Trophoblast cell (in vitro differentiated cells and primary cell): ENCODE measurements around the gene JUND.

Source experiments
- DNase-seq, 2 donors: peaks; one replicate each; pipeline ENCODE4 v3.0.0-alpha.2; 2016
- H2AFZ ChIP-seq: 2 replicates; pipeline ENCODE4 v1.6.1; 2013; ENCODE audit warnings: low read length, moderate library complexity, mild to moderate bottlenecking; ENCODE audit not compliant: insufficient read depth, poor library complexity
- H2AK5ac ChIP-seq: 2 replicates; pipeline ENCODE4 v1.6.1; 2013; ENCODE audit warnings: mild to moderate bottlenecking, low read length
- H2BK120ac ChIP-seq: 2 replicates; pipeline ENCODE4 v1.6.1; 2013; ENCODE audit warnings: low read length, mild to moderate bottlenecking, moderate library complexity; ENCODE audit not compliant: insufficient read depth, poor library complexity
- H2BK12ac ChIP-seq: 2 replicates; pipeline ENCODE4 v1.6.1; 2013; ENCODE audit warnings: mild to moderate bottlenecking, low read length, moderate library complexity
- H2BK5ac ChIP-seq: 2 replicates; pipeline ENCODE4 v1.6.1; 2013; ENCODE audit warnings: low read length, low read depth, moderate library complexity, mild to moderate bottlenecking; ENCODE audit not compliant: poor library complexity
- H3K14ac ChIP-seq: 2 replicates; pipeline ENCODE4 v1.6.1; 2013; ENCODE audit warnings: mild to moderate bottlenecking, low read length
- H3K18ac ChIP-seq: 2 replicates; pipeline ENCODE4 v1.6.1; 2013; ENCODE audit warnings: mild to moderate bottlenecking, low read length
- H3K23ac ChIP-seq: 2 replicates; pipeline ENCODE4 v1.6.1; 2013; ENCODE audit warnings: low read length
- H3K27ac ChIP-seq: 2 replicates; pipeline ENCODE4 v1.5.1; 2013; ENCODE audit warnings: low read depth, mild to moderate bottlenecking, inconsistent platforms, low read length, moderate library complexity
- H3K27me3 ChIP-seq: 2 replicates; pipeline ENCODE4 v1.6.1; 2013; ENCODE audit warnings: inconsistent platforms, mild to moderate bottlenecking, low read length, moderate library complexity; ENCODE audit not compliant: insufficient read depth
- H3K36me3 ChIP-seq, 2 experiments: 1 replicate in 1 of 2; 2 replicates in 1 of 2; pipeline ENCODE4 v1.6.1; 2013; ENCODE audit warnings: low read length in 2 of 2, mild to moderate bottlenecking in 2 of 2, moderate library complexity in 1 of 2; ENCODE audit not compliant: insufficient read depth in 2 of 2, control insufficient read depth in 1 of 2
- H3K4ac ChIP-seq: 2 replicates; pipeline ENCODE4 v1.6.1; 2013; ENCODE audit warnings: low read depth, mild to moderate bottlenecking, low read length, moderate library complexity
- H3K4me1 ChIP-seq, 2 experiments: 1 replicate in 1 of 2; 2 replicates in 1 of 2; pipeline ENCODE4 v1.6.1; 2013; ENCODE audit warnings: low read length in 2 of 2, mild to moderate bottlenecking in 2 of 2, moderate library complexity in 1 of 2; ENCODE audit not compliant: insufficient read depth in 2 of 2, control insufficient read depth in 1 of 2
- H3K4me2 ChIP-seq: 2 replicates; pipeline ENCODE4 v1.6.1; 2013; ENCODE audit warnings: inconsistent platforms, mild to moderate bottlenecking, low read length, moderate library complexity
- H3K4me3 ChIP-seq: 2 replicates; pipeline ENCODE4 v1.5.1; 2013; ENCODE audit warnings: mild to moderate bottlenecking, low read depth, low read length, inconsistent platforms
- H3K79me1 ChIP-seq: one replicate; pipeline ENCODE4 v1.6.1; 2013; ENCODE audit warnings: low read length
- H3K79me2 ChIP-seq: 2 replicates; pipeline ENCODE4 v1.6.1; 2013; ENCODE audit warnings: low read length, mild to moderate bottlenecking; ENCODE audit not compliant: control insufficient read depth, insufficient read depth, poor library complexity
- H3K9ac ChIP-seq: 2 replicates; pipeline ENCODE4 v1.6.1; 2013; ENCODE audit warnings: mild to moderate bottlenecking, low read length
- H3K9me3 ChIP-seq: 2 replicates; pipeline ENCODE4 v1.6.1; 2013; ENCODE audit warnings: low read depth, mild to moderate bottlenecking, control low read depth, inconsistent platforms, low read length; ENCODE audit not compliant: insufficient read depth
- H4K12ac ChIP-seq: 2 replicates; pipeline ENCODE4 v1.6.1; 2013; ENCODE audit warnings: low read depth, mild to moderate bottlenecking, low read length, moderate library complexity
- H4K8ac ChIP-seq: 2 replicates; pipeline ENCODE4 v1.6.1; 2013; ENCODE audit warnings: low read depth, mild to moderate bottlenecking, low read length, moderate library complexity
- H4K91ac ChIP-seq: one replicate; pipeline ENCODE4 v1.6.1; 2013; ENCODE audit warnings: low read depth, mild to moderate bottlenecking, low read length, moderate library complexity
- WGBS: extraction: QIAGEN DNeasy Blood & Tissue Kit; methylation state at CpG from one replicate; pipeline ENCODE4 v1.1.7; 2013; ENCODE audit warnings: missing lambda C conversion rate; ENCODE audit not compliant: insufficient read length, insufficient coverage; ENCODE audit errors: extremely low coverage; 5-methylcytosine and 5-hydroxymethylcytosine counted together

The JUND gene

GRCh38 chr19:18263324-18264136 lies 17.9 kb downstream of the JUND start:
- no peak overlapping the region for H3K4me3 ChIP-seq
- no peak overlapping the region for H4K91ac ChIP-seq
- no peak overlapping the region for H3K27ac ChIP-seq
- DNase-seq, result no peak
- no peak overlapping the region for H4K12ac ChIP-seq
- H4K8ac ChIP-seq, result no peak overlapping the region
- no peak overlapping the region for H3K9ac ChIP-seq
- no peaks in the 10 kb centered on the region for H3K27me3 ChIP-seq
- H2BK5ac ChIP-seq, result no peak overlapping the region
- no peak overlapping the region for H3K23ac ChIP-seq
- H2AK5ac ChIP-seq, result no peak overlapping the region
- WGBS, result no CpG with 5 or more reads among the region's 16 CpGs
- peaks cover 7% of the 10 kb centered on the region for H3K9me3 ChIP-seq
- H2BK120ac ChIP-seq, result no peak overlapping the region
- H3K4ac ChIP-seq, result no peak overlapping the region
- H3K14ac ChIP-seq, result no peak overlapping the region
- H3K4me2 ChIP-seq, result no peak overlapping the region
- H2BK12ac ChIP-seq, result no peak overlapping the region
- H3K4me1 ChIP-seq, result no peaks in the 10 kb centered on the region
- H3K36me3 ChIP-seq, result peaks cover 32 to 34% of the 10 kb centered on the region in 2 experiments
- no peak overlapping the region for H2AFZ ChIP-seq
- H3K18ac ChIP-seq, result no peak overlapping the region
- no peaks in the 10 kb centered on the region for H3K79me1 ChIP-seq
- H3K79me2 ChIP-seq, result no peaks in the 10 kb centered on the region

- no peak overlapping the region for H2BK5ac ChIP-seq
- H3K9me3 ChIP-seq, result peaks cover 7% of the 10 kb centered on the region
- H3K23ac ChIP-seq, result no peak overlapping the region
- no peak overlapping the region for H3K4me2 ChIP-seq
- H4K8ac ChIP-seq, result no peak overlapping the region
- H3K4ac ChIP-seq, result no peak overlapping the region
- WGBS, result no CpG with 5 or more reads among the region's 10 CpGs
- H2AK5ac ChIP-seq, result no peak overlapping the region
- H3K27me3 ChIP-seq, result no peaks in the 10 kb centered on the region
- no peaks in the 10 kb centered on the region for H3K79me2 ChIP-seq
- H3K18ac ChIP-seq, result no peak overlapping the region
- DNase-seq, result no peak
- H3K79me1 ChIP-seq, result no peaks in the 10 kb centered on the region
- H2BK12ac ChIP-seq, result no peak overlapping the region
- H3K9ac ChIP-seq, result no peak overlapping the region
- H3K14ac ChIP-seq, result no peak overlapping the region
- H2AFZ ChIP-seq, result no peak overlapping the region
- no peaks in the 10 kb centered on the region for H3K4me1 ChIP-seq
- H4K12ac ChIP-seq, result no peak overlapping the region
- peaks cover 32 to 34% of the 10 kb centered on the region in 2 experiments for H3K36me3 ChIP-seq
- no peak overlapping the region for H2BK120ac ChIP-seq
- no peak overlapping the region for H3K27ac ChIP-seq
- no peak overlapping the region for H3K4me3 ChIP-seq
- H4K91ac ChIP-seq, result no peak overlapping the region
Observed at GRCh38 chr19:18262917-18263316, 18.5 kb downstream of the JUND start.

DNA sequence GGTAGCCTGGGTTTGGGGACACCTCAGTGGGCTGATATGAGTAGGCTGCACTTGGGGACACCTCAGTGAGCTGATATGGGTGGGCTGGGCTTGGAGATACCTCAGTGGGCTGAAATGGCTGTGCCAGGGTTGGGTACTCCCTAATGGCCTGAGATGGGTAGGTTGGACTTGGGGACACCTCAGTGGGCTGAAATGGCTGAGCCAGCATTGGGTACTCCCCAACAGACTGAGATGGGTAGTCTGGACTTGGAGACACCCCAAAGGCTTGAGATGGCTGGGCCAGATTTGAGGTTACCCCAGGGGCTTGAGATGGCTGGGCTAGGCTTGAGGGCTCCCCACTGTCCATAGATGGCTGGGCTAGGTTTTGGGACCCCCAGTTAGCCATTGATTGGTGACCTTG lies 19.3 kb downstream of the JUND start:
- H3K4me2 ChIP-seq, result no peak overlapping the region
- no peak overlapping the region for H4K12ac ChIP-seq
- H2BK12ac ChIP-seq, result no peak overlapping the region
- H3K79me1 ChIP-seq, result no peaks in the 10 kb centered on the region
- H3K36me3 ChIP-seq, result peaks cover 28 to 29% of the 10 kb centered on the region in 2 experiments
- no peak overlapping the region for H2AK5ac ChIP-seq
- H3K27me3 ChIP-seq, result no peaks in the 10 kb centered on the region
- H2BK120ac ChIP-seq, result no peak overlapping the region
- no peak for DNase-seq
- H3K18ac ChIP-seq, result no peak overlapping the region
- no peak overlapping the region for H4K91ac ChIP-seq
- H3K23ac ChIP-seq, result no peak overlapping the region
- H2BK5ac ChIP-seq, result no peak overlapping the region
- peaks cover 7% of the 10 kb centered on the region for H3K9me3 ChIP-seq
- no peaks in the 10 kb centered on the region for H3K4me1 ChIP-seq
- H3K4me3 ChIP-seq, result no peak overlapping the region
- H3K79me2 ChIP-seq, result no peaks in the 10 kb centered on the region
- H3K9ac ChIP-seq, result no peak overlapping the region
- no peak overlapping the region for H3K14ac ChIP-seq
- H2AFZ ChIP-seq, result no peak overlapping the region
- no peak overlapping the region for H4K8ac ChIP-seq
- H3K27ac ChIP-seq, result no peak overlapping the region
- no peak overlapping the region for H3K4ac ChIP-seq

GRCh38 chr19:18261474-18261873 lies 19.9 kb downstream of the JUND start:
- H4K12ac ChIP-seq, result no peak overlapping the region
- H4K8ac ChIP-seq, result no peak overlapping the region
- H3K79me1 ChIP-seq, result no peaks in the 10 kb centered on the region
- no peak overlapping the region for H2AK5ac ChIP-seq
- H3K23ac ChIP-seq, result no peak overlapping the region
- H2BK12ac ChIP-seq, result no peak overlapping the region
- no peak overlapping the region for H2BK5ac ChIP-seq
- no CpG with 5 or more reads among the region's 2 CpGs for WGBS
- no peak overlapping the region for H4K91ac ChIP-seq
- H3K27ac ChIP-seq, result no peak overlapping the region
- H3K27me3 ChIP-seq, result no peaks in the 10 kb centered on the region
- H3K4me2 ChIP-seq, result no peak overlapping the region
- H3K4me1 ChIP-seq, result no peaks in the 10 kb centered on the region
- H3K36me3 ChIP-seq, result peaks cover 22 to 23% of the 10 kb centered on the region in 2 experiments
- no peak overlapping the region for H3K14ac ChIP-seq
- no peak for DNase-seq
- no peak overlapping the region for H3K4ac ChIP-seq
- H3K79me2 ChIP-seq, result no peaks in the 10 kb centered on the region
- no peak overlapping the region for H3K9ac ChIP-seq
- H3K9me3 ChIP-seq, result peaks cover 7% of the 10 kb centered on the region
- H2AFZ ChIP-seq, result no peak overlapping the region
- no peak overlapping the region for H2BK120ac ChIP-seq
- no peak overlapping the region for H3K18ac ChIP-seq
- H3K4me3 ChIP-seq, result no peak overlapping the region
